KMS-11 (cell line): Measurements from ENCODE around the gene ZNF121.
"Not testable (repeated sequence)": the region's sequence is repeated elsewhere in the genome, so short reads cannot be mapped to it uniquely, and the experiment has no call there.

Experiments
- H2AFZ ChIP-seq: fragments of 200-600 bp; sonication (generic); 2 replicates; pipeline ENCODE4 v1.6.1; 2016; ENCODE audit warnings: antibody characterized with exemption, mixed run types, low read depth
- H3K27ac ChIP-seq: fragments of 200-600 bp; sonication (generic); 2 replicates; pipeline ENCODE4 v1.6.1; 2016; ENCODE audit warnings: mild to moderate bottlenecking, mixed run types
- H3K27me3 ChIP-seq: fragments of 200-600 bp; sonication (generic); 2 replicates; pipeline ENCODE4 v1.6.1; 2017; ENCODE audit warnings: mild to moderate bottlenecking, low read depth, mixed run types, moderate library complexity; ENCODE audit not compliant: insufficient read depth
- H3K36me3 ChIP-seq: fragments of 200-600 bp; sonication (generic); 2 replicates; pipeline ENCODE4 v1.6.1; 2017; ENCODE audit warnings: mild to moderate bottlenecking, mixed run types; ENCODE audit not compliant: insufficient read depth
- H3K4me1 ChIP-seq: fragments of 200-600 bp; sonication (generic); 2 replicates; pipeline ENCODE4 v1.6.1; 2016; ENCODE audit warnings: mild to moderate bottlenecking, low read depth, mixed run types; ENCODE audit not compliant: poor library complexity, severe bottlenecking
- H3K4me2 ChIP-seq: fragments of 200-600 bp; sonication (generic); 2 replicates; pipeline ENCODE4 v1.7.0; 2016; ENCODE audit warnings: mild to moderate bottlenecking, mixed run types
- H3K4me3 ChIP-seq: fragments of 200-600 bp; sonication (generic); IDR thresholded peaks from 2 replicates; pipeline ENCODE4 v1.6.1; 2017; ENCODE audit warnings: low read depth, low read length, mixed read lengths; ENCODE audit not compliant: insufficient read depth
- H3K79me2 ChIP-seq: fragments of 200-600 bp; sonication (generic); 2 replicates; pipeline ENCODE4 v1.6.1; 2016; ENCODE audit warnings: low read depth, mixed run types; ENCODE audit not compliant: insufficient read depth
- H3K9ac ChIP-seq: fragments of 200-600 bp; sonication (generic); 2 replicates; pipeline ENCODE4 v1.6.1; 2016; ENCODE audit warnings: mild to moderate bottlenecking, mixed run types
- H4K20me1 ChIP-seq: fragments of 200-600 bp; sonication (generic); 2 replicates; pipeline ENCODE4 v1.6.1; 2016; ENCODE audit warnings: mild to moderate bottlenecking, mixed run types; ENCODE audit not compliant: insufficient read depth
- TF ChIP-seq, protein P1 (sequence below): fragments of 200-600 bp; sonication (generic); conservative IDR thresholded peaks from 2 replicates; pipeline ENCODE4 v1.6.1; 2017; ENCODE audit warnings: low read depth, mild to moderate bottlenecking, antibody characterized with exemption, low read length, moderate library complexity, mixed read lengths

ZNF121 gene

DNA sequence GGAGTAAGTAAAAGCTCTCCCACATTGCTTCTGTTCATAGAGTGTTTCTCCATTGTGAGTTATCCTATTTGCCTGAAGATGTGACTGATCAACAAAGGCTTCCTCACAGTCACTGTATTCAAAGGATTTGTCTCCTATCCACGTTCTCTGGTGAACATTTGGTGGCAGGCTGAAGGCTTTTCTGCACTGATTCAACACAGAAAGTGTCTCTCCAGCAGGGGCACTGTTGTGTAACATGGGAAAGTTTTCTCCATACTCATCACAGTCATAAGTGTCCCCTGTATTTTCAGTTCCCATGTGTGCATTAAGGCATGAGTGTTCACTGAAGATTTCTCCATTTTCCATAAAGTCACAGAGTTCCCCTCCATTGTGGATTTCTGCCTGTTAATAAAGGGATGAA lies 17.6 kb downstream of the ZNF121 start:
- no peaks in the 10 kb centered on the region for H4K20me1 ChIP-seq
- no peaks in the 10 kb centered on the region for H3K4me1 ChIP-seq
- no peak overlapping the region for H3K27ac ChIP-seq
- H3K4me3 ChIP-seq, result no peak overlapping the region
- no peaks in the 10 kb centered on the region for H3K27me3 ChIP-seq
- peaks cover 37% of the 10 kb centered on the region; the same call in 1 of the 2 replicates for H3K79me2 ChIP-seq
- no peak overlapping the region for H3K4me2 ChIP-seq
- no peak overlapping the region for H2AFZ ChIP-seq
- TF ChIP-seq, protein P1, sequence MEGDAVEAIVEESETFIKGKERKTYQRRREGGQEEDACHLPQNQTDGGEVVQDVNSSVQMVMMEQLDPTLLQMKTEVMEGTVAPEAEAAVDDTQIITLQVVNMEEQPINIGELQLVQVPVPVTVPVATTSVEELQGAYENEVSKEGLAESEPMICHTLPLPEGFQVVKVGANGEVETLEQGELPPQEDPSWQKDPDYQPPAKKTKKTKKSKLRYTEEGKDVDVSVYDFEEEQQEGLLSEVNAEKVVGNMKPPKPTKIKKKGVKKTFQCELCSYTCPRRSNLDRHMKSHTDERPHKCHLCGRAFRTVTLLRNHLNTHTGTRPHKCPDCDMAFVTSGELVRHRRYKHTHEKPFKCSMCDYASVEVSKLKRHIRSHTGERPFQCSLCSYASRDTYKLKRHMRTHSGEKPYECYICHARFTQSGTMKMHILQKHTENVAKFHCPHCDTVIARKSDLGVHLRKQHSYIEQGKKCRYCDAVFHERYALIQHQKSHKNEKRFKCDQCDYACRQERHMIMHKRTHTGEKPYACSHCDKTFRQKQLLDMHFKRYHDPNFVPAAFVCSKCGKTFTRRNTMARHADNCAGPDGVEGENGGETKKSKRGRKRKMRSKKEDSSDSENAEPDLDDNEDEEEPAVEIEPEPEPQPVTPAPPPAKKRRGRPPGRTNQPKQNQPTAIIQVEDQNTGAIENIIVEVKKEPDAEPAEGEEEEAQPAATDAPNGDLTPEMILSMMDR, result no peak
- H3K9ac ChIP-seq, result no peak overlapping the region
- peaks cover 50% of the 10 kb centered on the region for H3K36me3 ChIP-seq

DNA sequence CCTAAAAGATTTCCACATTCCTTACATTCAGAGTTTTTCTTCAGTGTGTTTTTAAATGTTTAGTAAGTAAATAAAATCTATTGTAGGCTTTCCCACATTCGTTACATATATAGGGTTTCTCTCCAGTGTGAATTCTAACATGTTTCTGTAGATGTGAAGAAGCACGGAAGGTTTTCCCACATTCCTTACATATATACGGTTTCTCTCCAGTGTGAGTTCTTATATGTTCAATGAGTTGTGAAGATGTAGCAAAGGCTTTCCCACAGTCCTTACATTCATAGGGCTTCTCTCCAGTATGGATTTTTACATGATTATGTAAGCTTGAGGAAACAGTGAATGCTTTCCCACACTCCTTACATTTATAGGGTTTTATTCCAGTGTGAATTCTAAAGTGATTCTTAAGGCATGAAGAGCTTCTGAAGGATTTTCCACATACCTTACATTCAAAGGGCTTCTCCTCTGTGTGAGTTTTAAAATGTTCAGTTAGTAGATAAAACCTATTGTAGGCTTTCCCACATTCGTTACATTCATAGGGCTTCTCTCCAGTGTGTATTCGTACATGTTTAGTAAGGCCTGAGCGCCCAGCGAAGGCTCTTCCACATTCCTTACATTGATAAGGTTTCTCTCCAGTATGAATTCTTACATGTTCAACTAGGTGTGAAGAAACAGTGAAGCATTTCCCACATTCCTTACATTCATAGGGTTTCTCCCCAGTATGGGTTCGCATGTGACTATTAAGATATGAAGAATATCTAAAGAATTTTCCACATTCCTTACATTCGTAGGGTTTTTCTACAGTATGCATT lies 18.2 kb downstream of the ZNF121 start:
- TF ChIP-seq, protein P1, result no peak
- H3K27me3 ChIP-seq, result no peaks in the 10 kb centered on the region
- H4K20me1 ChIP-seq, result no peaks in the 10 kb centered on the region
- H3K36me3 ChIP-seq, result peaks cover 50% of the 10 kb centered on the region
- no peak overlapping the region for H3K9ac ChIP-seq
- H3K79me2 ChIP-seq, result peaks cover 31% of the 10 kb centered on the region; the same call in 1 of the 2 replicates
- no peak overlapping the region for H3K4me3 ChIP-seq
- H3K27ac ChIP-seq, result no peak overlapping the region
- no peak overlapping the region for H2AFZ ChIP-seq
- H3K4me2 ChIP-seq, result no peak overlapping the region
- H3K4me1 ChIP-seq, result no peaks in the 10 kb centered on the region

DNA sequence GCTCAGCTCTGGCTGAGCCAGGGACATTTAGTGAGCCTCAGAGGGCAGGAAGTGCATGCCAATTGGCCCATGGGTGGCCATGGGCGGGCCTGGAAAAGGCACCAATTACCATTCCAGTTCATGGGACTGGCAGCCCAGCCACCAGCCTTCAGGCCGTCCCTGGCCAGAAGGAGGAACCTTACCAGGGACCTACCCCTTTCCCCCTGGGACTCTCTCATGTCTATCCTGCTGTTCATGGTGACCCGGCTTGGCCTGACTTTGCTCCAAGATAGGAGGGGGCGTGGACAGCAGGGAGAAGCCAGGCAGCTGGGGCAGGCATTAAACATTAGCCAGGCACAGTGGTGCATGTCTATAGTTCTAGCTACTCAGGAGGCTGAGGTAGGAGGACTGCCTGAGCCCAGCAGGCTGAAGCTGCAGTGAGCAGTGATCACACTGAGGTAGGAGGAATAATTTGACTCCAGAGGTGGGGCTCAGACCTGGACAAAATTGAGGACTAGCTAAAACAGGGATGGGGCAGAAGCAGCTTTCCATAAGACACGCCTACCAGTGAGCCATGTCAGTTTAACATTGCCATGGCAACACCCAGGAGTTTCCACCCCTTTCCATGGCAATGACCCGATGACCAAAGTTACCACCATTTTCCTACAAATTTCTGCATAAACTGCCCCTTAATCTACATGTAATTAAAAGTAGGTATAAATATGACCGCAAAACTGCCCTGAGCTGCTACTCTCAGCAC lies 31.6 kb downstream of the ZNF121 start:
- Histone ChIP-seq H3K27ac (no peak overlapping the region), H3K4me2 (no peak overlapping the region), H3K9ac (no peak overlapping the region), H3K4me3 (no peak overlapping the region), H3K27me3 (no peaks in the 10 kb centered on the region), H3K36me3 (no peaks in the 10 kb centered on the region), H4K20me1 (no peaks in the 10 kb centered on the region), H3K79me2 (no peaks in the 10 kb centered on the region), H3K4me1 (no peaks in the 10 kb centered on the region), H2AFZ (no peak overlapping the region)
- TF ChIP-seq, protein P1, result no peak

DNA sequence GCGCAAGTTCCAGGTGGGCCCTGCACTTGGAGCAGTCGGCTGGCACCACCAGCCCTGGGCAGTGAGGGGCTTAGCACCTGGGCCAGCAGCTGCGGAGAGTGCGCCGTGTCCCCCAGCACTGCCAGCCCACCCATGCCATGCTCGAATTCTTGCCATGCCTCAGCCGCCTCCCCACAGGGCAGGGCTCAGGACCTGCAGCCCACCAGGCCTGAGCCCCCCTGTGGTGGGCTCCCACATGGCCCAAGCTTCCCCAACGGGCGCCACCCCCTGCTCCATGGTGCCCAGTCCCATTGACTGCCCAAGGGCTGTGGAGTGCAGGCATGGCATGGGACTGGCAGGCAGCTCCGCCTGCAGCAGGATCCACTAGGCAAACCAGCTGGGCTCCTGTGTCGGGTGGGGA lies 36.4 kb downstream of the ZNF121 start:
- Histone ChIP-seq H4K20me1 (no peaks in the 10 kb centered on the region), H3K4me2 (no peak overlapping the region), H3K27me3 (no peaks in the 10 kb centered on the region), H3K9ac (no peak overlapping the region), H3K79me2 (no peaks in the 10 kb centered on the region), H3K36me3 (no peaks in the 10 kb centered on the region), H3K4me1 (no peaks in the 10 kb centered on the region), H2AFZ (no peak overlapping the region), H3K4me3 (no peak overlapping the region), H3K27ac (no peak overlapping the region)
- TF ChIP-seq, protein P1, result no peak

DNA sequence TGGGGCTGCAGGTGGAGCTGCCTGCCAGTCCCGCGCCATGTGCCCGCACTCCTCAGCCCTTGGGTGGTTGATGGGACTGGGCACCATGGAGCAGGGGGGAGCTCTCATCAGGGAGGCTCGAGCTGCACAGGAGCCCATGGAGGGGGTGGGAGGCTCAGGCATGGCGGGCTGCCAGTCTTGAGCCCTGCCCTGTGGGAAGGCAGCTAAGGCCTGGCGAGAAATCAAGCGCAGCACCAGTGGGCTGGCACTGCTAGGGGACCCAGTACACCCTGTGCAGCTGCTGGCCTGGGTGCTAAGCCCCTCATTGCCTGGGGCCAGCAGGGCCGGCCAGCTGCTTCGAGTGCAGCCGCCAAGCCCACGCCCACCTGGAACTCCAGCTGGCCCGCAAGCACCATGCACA lies 43.0 kb downstream of the ZNF121 start:
- not testable (repeated sequence) for H3K27me3 ChIP-seq, H3K4me2 ChIP-seq, H2AFZ ChIP-seq, H3K4me1 ChIP-seq, H3K4me3 ChIP-seq, H4K20me1 ChIP-seq, H3K27ac ChIP-seq, H3K9ac ChIP-seq, H3K36me3 ChIP-seq, H3K79me2 ChIP-seq

DNA sequence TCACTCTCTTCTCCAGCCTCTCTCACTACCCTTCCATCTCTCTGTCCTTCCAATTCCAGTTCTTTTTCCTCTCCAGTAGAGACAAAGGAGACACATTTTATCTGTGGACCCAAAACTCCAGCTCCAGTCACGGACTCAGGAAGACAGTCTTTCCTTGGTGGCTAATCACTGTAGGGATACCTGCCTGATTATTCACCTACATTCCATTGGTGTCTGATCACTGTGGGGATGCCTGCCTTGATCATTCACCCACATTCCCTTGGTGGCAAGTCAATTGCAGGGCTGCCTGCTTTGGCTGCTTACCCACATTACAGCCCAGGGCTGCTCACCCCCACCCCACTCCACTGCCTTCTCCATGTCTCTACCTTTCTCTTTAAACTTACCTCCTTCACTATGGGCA lies 44.4 kb downstream of the ZNF121 start:
- H3K79me2 ChIP-seq, H3K27me3 ChIP-seq, H2AFZ ChIP-seq, H4K20me1 ChIP-seq, H3K36me3 ChIP-seq, H3K4me2 ChIP-seq, H3K9ac ChIP-seq, H3K4me1 ChIP-seq, H3K27ac ChIP-seq, H3K4me3 ChIP-seq: not testable (repeated sequence)

DNA sequence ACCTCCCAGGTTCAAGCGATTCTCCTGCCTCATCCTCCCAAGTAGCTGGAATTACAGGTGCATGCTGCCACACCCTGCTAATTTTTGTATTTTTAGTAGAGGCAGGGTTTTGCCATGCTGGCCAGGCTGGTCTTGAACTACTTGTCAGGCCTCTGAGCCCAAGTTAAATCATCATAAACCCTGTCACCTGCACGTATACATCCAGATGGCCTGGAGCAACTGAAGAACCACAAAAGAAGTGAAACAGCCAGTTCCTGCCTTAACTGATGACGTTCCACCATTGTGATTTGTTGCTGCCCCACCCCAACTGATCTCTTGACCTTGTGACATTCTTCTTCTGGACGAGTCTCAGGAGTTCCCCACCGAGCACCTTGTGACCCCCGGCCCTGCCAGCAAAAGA lies 45.1 kb downstream of the ZNF121 start:
- H3K9ac ChIP-seq, H3K79me2 ChIP-seq, H3K27ac ChIP-seq, H4K20me1 ChIP-seq, H3K36me3 ChIP-seq, H3K27me3 ChIP-seq, H3K4me3 ChIP-seq, H3K4me2 ChIP-seq, H3K4me1 ChIP-seq, H2AFZ ChIP-seq: not testable (repeated sequence)
